Posterior cingulate gyrus (tissue), 11 donors: Measurements from ENCODE around the gene RBM33.
"Not testable (repeated sequence)": the region's sequence is repeated elsewhere in the genome, so short reads cannot be mapped to it uniquely, and the experiment has no call there.

Experiments used
- DNase-seq, 10 donors: peaks; one replicate each; pipeline versions ENCODE4 v3.0.0 to v3.0.0-alpha.2; 2020 to 2021; ENCODE audit warnings: mixed read lengths in 3 of 10
- intact Hi-C: fragments of 100-400 bp; cut with DNase I; formaldehyde crosslinking; loops from one replicate; pipeline ENCODE4 v1.15.1; 2023

The RBM33 gene, protein sequence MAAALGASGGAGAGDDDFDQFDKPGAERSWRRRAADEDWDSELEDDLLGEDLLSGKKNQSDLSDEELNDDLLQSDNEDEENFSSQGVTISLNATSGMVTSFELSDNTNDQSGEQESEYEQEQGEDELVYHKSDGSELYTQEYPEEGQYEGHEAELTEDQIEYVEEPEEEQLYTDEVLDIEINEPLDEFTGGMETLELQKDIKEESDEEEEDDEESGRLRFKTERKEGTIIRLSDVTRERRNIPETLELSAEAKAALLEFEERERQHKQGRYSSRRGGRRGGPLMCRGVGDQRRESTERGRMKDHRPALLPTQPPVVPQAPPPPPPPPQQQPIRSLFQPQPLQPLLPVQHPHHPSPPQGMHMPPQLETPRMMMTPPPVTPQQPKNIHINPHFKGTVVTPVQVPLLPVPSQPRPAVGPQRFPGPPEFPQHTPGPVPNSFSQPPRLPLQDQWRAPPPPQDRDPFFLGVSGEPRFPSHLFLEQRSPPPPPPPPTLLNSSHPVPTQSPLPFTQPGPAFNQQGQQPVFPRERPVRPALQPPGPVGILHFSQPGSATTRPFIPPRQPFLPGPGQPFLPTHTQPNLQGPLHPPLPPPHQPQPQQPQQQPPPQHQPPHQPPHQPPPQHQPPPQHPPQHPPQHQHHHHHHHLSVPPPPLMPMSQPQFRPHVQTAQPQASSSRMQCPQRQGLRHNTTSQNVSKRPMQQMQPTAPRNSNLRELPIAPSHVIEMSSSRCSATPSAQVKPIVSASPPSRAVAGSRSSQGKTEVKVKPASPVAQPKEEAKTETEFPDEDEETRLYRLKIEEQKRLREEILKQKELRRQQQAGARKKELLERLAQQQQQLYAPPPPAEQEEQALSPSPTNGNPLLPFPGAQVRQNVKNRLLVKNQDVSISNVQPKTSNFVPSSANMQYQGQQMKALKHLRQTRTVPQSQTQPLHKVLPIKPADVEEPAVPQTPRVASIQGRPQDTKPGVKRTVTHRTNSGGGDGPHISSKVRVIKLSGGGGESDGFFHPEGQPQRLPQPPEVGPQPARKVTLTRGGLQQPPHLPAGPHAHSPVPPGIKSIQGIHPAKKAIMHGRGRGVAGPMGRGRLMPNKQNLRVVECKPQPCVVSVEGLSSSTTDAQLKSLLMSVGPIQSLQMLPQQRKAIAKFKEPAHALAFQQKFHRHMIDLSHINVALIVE

GRCh38 chr7:155644178-155644970 lies at the start of gene RBM33:
TSS of gene RBM33 (plus strand) at chr7:155644661. CDS start at chr7:155644877, 216 bp downstream.
- intact Hi-C loops, result loop anchor here (5.0 kb wide), 1 partner anchor 93 kb away; no protein-coding TSS in a partner anchor

DNA sequence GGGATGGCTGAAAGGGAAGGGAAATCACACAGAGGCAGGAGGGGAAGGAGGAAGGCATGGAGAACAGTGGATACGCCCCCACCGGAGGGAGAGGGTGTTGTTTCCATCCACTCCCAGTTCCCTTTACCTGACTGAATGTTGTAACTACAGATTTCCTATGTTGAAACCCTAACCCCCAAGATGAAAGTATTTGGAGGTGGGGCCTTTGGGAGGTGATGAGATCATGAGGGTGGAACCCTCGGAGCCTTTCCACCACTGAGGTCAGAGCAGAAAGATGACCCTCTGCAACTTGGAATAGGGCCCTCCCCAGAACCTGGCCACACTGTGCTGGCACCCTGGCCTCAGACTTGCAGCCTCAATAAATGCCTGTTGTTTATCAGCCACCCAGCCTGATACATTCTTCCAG lies 49.5 kb upstream of the RBM33 start:
- DNase-seq, result no peak
- intact Hi-C loops, result no loop called here

More at GRCh38 chr7:155644178-155644970, at the start of gene RBM33:
- peak; percentile 66 to 95 (median 76) for DNase-seq

- intact Hi-C loops, result loop anchor here (1.0 kb wide), 2 partner anchors 141 to 171 kb away; no protein-coding TSS in a partner anchor
- DNase-seq, result no peak
Measured at GRCh38 chr7:155597753-155598140, 46.7 kb upstream of the RBM33 start.

DNA sequence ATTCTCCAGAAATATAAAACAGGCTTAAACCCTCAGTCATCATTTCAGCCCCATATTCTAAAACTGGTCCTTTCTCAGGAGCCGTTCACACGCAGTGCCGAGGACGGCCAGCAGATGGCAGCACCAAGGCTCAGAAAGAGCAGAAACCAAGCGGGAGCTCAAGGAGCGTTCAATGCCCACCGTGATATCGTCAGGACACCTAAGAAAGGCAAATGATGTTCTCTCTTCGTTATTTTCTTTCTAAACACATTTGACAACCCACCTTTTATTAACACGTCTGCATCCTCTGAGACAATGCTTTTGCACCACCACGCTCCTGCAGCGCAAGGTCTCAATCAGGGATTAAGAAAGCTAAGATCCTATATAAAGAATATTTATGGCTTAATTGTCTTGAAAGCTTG lies 45.7 kb upstream of the RBM33 start:
- intact Hi-C loops, result loop anchor here (1.0 kb wide), 2 partner anchors 139 to 169 kb away; no protein-coding TSS in a partner anchor

DNA sequence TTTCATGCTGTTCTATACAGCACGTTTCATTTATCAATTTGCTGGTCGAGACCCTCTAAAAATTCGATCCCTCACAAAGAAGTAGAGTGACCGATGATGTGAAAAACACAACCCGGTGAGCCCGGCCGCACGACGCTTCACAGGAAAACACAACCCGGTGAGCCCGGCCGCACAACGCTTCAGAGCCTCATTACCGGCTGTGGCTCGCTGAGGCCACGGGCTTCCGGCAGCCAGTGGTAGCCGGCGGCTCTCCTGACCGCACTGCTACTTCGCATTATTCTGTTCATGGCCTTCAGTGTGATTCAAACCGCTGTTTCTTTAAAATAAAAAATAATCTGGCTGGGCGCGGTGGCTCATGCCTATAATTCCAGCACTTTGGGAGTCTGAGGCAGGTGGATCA lies 42.3 kb upstream of the RBM33 start:
- intact Hi-C loops, result no loop called here

More for the DNA sequence above, 45.7 kb upstream of the RBM33 start:
- DNase-seq, result peak; percentile 64 to 97 (median 90)

DNA sequence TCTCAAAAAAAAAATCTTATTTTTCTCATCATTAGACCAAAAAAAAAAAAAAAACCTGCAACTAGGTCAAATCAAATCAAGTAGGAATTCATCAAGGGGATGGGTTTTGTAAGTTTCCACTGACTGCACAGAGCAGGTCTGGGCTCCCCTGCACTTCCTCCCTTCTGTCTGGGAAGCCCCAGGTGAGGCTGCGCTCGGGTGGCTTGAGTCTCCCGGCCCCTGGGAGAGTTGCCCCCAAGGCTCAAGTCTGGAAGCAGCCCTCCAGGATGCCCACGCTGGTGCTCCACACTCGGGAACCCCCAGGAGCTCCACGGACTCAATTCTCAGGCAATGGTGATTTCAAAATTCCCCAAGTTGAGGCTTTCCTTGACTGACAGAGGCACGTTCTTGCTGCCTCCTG lies 41.7 kb upstream of the RBM33 start:
- intact Hi-C loops, result no loop called here
- DNase-seq, result no peak

More for the DNA sequence above, 42.3 kb upstream of the RBM33 start:
- DNase-seq, result no peak

- intact Hi-C loops, result no loop called here
- DNase-seq, result no peak
Measured at GRCh38 chr7:155603205-155603857, 41.1 kb upstream of the RBM33 start.

GRCh38 chr7:155603858-155604503 lies 40.5 kb upstream of the RBM33 start:
- intact Hi-C loops, result no loop called here
- DNase-seq, result no peak

GRCh38 chr7:155604504-155604997 lies 39.9 kb upstream of the RBM33 start:
- intact Hi-C loops, result no loop called here
- no peak for DNase-seq

GRCh38 chr7:155609185-155609584 lies 35.3 kb upstream of the RBM33 start:
- intact Hi-C loops, result no loop called here
- no peak for DNase-seq

- peak in 2 of 10 donors; percentile 31 to 76 for DNase-seq
- intact Hi-C loops, result no loop called here
Measured at GRCh38 chr7:155610633-155611193, 33.7 kb upstream of the RBM33 start.

DNA sequence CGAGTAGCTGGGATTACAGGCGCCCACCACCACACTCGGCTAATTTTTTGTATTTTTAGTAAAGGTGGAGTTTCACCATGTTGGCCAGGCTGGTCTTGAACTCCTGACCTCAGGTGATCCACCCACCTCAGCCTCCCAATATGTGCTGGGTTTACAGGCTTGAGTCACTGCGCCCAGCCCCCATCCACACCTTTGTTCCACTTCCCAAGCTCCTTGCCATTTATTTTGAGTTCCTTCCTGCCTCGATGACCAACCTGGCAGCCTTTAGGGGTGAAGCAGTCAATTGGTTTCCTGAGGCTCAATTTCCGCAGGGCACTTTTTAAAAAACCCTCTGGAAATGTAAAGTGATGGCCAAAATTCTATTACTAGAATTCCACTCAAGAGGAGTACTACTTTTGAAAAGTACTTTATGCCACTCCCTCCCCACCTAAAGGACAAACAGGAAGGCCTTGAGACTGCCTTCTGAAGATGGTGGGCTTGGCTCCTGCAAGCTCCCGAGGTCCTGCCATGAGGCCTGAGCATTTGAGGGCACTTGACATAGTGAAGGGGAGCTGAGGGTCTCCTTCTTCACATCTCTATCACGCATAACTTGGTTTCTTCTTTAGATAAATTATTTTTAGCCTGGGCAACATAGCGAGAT lies 32.5 kb upstream of the RBM33 start:
- no peak for DNase-seq
- intact Hi-C loops, result no loop called here

DNA sequence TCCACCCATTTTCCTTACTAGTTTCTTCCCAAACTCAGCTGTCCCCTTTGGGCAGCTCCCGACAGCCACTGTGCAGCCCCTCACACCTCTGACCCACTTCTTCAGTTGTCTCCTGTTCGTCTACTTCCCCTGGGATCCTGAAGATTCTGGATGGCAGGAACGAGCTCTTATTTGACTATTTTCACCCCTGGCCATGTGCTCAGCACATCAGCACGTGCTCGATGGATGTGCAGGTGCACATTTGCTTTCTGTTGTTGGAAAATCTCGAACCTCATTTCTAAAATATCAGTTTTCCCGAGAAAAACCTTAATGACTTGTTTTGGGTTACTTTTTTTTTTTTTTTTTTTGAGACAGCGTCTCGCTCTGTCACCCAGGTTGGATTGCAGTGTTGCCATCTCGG lies 31.8 kb upstream of the RBM33 start:
- DNase-seq, result no peak
- intact Hi-C loops, result no loop called here

- DNase-seq, intact Hi-C loops: not testable (repeated sequence)
Measured at GRCh38 chr7:155615085-155615484, 29.4 kb upstream of the RBM33 start.

DNA sequence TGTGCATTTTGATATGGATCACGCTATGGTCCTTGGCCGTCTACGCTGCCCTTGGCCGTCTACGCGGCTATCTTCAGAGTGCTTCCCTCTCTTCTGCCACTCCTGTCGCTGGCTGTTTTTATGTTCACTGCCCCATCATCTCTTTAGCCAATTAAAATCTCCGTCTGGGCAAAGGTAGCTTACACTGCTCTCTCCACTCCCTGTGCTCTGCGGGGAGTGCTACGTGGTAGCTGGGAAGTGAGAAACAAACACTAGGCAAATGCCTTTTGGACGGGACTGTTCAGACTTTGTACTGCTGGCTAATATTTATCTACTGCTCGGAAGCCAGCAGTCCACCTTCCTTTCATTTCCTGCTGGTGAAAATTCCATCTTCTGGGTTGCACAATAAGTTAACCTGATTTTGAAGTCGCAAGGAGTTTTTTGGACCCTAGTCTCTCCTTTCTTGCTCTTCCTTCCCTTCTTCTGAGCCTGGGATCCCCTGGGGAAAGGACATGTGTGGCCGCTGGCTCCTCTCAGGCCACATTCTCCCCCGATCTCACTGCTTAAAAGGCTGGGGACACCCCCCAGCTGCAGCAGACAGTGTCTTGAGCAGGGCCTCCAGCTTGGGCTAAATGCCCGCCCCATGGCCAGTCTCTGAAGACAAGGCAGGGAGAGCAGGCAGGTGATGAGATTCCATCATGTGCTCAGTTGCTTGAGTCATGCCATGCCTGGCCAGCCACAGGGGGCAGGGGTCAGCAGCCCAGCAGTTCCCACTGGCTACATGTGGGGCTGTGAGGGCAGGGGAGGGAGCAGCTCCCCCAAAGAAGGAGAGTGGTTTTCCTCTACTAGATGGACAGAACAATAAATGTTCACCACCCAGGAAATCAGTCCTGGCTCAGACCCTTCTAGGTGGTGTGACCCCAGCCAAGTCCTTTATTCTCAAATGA lies 25.5 kb upstream of the RBM33 start:
- intact Hi-C loops, result no loop called here
- DNase-seq, result no peak

- intact Hi-C loops, result no loop called here
- no peak for DNase-seq
Measured at GRCh38 chr7:155619634-155620271, 24.7 kb upstream of the RBM33 start.
